Breast epithelium (tissue), 3 donors: Measurements from ENCODE around the gene MNDA.

Experiments
- POLR2A ChIP-seq: fragments of 450-650 bp; IDR thresholded peaks from one replicate; pipeline ENCODE4 v1.6.1; 2016; ENCODE audit warnings: antibody characterized with exemption, mild to moderate bottlenecking, moderate library complexity
- TF ChIP-seq, protein P1 (sequence below), 3 donors: fragments of 450-650 bp; IDR thresholded peaks; one replicate each; pipeline ENCODE4 v1.5.1; 2016 to 2017; ENCODE audit warnings: antibody characterized with exemption in 3 of 3, mild to moderate bottlenecking in 3 of 3, moderate library complexity in 3 of 3

DNA sequence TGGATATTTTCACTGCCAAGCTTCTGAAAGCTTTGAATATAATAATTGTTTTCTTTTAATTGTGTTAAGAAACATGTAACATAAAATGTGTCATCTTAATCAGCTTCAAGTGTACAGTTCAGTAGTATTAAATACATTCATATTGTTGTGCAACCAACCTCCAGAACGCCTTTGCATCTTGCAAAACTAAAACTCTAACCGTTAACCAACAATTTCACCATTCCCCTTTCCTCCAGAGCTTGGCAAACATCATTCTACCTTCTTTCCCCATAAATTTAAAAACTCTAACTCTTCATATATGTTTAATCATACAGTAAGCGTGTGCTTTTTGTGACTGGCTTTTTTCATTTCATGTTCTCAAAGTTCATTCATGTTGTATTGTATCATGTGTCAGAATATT is 2.1 kb downstream of the MNDA start:
- TF ChIP-seq POLR2A = no peak
- TF ChIP-seq, protein P1, sequence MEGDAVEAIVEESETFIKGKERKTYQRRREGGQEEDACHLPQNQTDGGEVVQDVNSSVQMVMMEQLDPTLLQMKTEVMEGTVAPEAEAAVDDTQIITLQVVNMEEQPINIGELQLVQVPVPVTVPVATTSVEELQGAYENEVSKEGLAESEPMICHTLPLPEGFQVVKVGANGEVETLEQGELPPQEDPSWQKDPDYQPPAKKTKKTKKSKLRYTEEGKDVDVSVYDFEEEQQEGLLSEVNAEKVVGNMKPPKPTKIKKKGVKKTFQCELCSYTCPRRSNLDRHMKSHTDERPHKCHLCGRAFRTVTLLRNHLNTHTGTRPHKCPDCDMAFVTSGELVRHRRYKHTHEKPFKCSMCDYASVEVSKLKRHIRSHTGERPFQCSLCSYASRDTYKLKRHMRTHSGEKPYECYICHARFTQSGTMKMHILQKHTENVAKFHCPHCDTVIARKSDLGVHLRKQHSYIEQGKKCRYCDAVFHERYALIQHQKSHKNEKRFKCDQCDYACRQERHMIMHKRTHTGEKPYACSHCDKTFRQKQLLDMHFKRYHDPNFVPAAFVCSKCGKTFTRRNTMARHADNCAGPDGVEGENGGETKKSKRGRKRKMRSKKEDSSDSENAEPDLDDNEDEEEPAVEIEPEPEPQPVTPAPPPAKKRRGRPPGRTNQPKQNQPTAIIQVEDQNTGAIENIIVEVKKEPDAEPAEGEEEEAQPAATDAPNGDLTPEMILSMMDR (IDR thresholded peaks at IDR 0.05) = no peak
